GM12873 (cell line): Measurements from ENCODE around the gene PHLPP2.

Experiments
- CTCF ChIP-seq: IDR thresholded peaks from 2 replicates; pipeline ENCODE4 v1.5.1; 2012; ENCODE audit warnings: low read depth, mild to moderate bottlenecking, moderate library complexity, low read length, control low read depth; ENCODE audit not compliant: insufficient read depth; ENCODE audit errors: missing control alignments

The PHLPP2 gene

DNA sequence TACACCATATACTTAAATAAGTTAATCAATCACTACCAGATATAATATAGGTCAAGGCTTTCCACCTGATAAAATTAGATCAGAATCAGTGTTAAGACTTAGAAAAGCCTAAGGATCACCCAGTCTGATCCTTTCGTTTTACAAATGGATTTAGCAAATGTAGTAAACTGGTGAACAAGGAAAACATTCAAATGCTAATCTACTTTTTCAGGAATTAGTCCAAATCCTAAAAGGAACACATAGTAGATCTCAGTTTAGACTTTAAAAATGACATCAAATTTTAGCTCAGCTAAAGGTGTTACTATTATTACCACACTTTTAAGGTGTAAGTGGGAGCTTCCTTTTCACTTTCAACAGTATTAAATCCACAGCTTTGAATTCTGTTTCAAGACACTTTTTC, 12.0 kb downstream of the PHLPP2 start:
- no peak for TF ChIP-seq CTCF

GRCh38 chr16:71711789-71712188, 12.7 kb downstream of the PHLPP2 start:
- no peak for TF ChIP-seq CTCF

GRCh38 chr16:71709229-71709781, 15.2 kb downstream of the PHLPP2 start:
- TF ChIP-seq CTCF: no peak

- TF ChIP-seq CTCF: no peak
These were observed 15.8 kb downstream of the PHLPP2 start for GRCh38 chr16:71708696-71709095.

DNA sequence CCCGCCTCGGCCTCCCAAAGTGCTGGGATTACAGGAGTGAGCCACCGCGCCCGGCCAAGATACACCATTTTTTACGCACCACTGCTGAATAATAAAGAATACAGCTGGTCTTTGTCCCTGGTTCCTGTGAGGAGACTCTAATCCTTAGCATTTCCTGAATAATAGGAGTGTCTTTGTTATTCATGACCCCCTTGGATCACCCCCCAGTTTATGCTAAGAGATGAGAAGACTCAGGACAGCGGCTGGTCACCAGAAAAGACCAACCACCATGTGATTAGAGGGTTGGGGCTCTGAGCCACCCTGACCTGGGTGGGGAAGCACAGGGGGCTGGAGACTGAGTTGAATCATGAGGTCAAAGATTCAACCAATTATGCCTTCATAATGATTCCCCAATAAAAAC, 17.3 kb downstream of the PHLPP2 start:
- TF ChIP-seq CTCF: no peak

GRCh38 chr16:71706046-71706445, 18.5 kb downstream of the PHLPP2 start:
- TF ChIP-seq CTCF: no peak

DNA sequence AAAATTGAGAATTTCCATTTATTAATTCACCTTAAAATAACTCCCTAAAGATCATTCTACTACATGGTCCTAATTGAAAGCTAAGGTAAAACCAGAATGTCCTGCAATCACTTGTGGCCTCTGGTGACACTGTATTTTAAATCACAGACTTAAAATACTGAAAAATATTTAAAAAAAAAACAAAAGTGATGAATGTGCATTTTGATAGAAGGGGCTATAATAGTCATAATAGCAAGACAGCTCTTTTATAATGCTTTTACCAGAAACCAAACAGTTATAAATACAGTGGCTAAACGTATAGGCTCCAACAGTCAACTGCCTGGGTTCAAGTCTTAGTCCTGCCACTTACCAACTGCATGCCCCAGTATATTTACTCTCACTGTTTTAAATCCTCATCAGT, 21.2 kb downstream of the PHLPP2 start:
- TF ChIP-seq CTCF: no peak
